GM23248 (cell line): Measurements from ENCODE around the gene TMEM59. TPM values are rescaled to one million over a fixed set of nuclear protein-coding genes. Genes with fewer than 3 reads are reported as not detected.

Source experiments
- DNase-seq: peaks from one replicate; pipeline ENCODE4 v3.0.0-alpha.2; 2015
- H2AFZ ChIP-seq: fragments of 200-600 bp; sonication (generic); 2 replicates; pipeline ENCODE4 v1.6.1; 2016; ENCODE audit warnings: antibody characterized with exemption
- H3F3A ChIP-seq: fragments of 200-600 bp; sonication (generic); 2 replicates; pipeline ENCODE4 v1.6.1; 2016; ENCODE audit warnings: mild to moderate bottlenecking, antibody characterized with exemption, mixed run types; ENCODE audit not compliant: insufficient read depth
- H3K27ac ChIP-seq: fragments of 200-600 bp; sonication (generic); 2 replicates; pipeline ENCODE4 v1.5.1; 2016; ENCODE audit warnings: mild to moderate bottlenecking
- H3K27me3 ChIP-seq: fragments of 200-600 bp; sonication (generic); replicated peaks from 2 replicates; pipeline ENCODE4 v1.6.1; 2016; ENCODE audit warnings: mild to moderate bottlenecking; ENCODE audit not compliant: insufficient read depth
- H3K36me3 ChIP-seq: fragments of 200-600 bp; sonication (generic); 2 replicates; pipeline ENCODE4 v1.6.1; 2016; ENCODE audit warnings: low read depth, mild to moderate bottlenecking
- H3K4me1 ChIP-seq: fragments of 200-600 bp; sonication (generic); 2 replicates; pipeline ENCODE4 v1.6.1; 2016; ENCODE audit warnings: mild to moderate bottlenecking; ENCODE audit not compliant: insufficient read depth
- H3K4me2 ChIP-seq: fragments of 200-600 bp; sonication (generic); one replicate; pipeline ENCODE4 v1.6.1; 2016; ENCODE audit warnings: mild to moderate bottlenecking; ENCODE audit not compliant: unreplicated experiment
- H3K4me3 ChIP-seq: fragments of 200-600 bp; sonication (generic); 2 replicates; pipeline ENCODE4 v1.5.1; 2016; ENCODE audit warnings: mild to moderate bottlenecking
- H3K79me2 ChIP-seq: fragments of 200-600 bp; sonication (generic); 2 replicates; pipeline ENCODE4 v1.6.1; 2016; ENCODE audit warnings: mild to moderate bottlenecking; ENCODE audit not compliant: insufficient read depth
- H3K9ac ChIP-seq: fragments of 200-600 bp; sonication (generic); 2 replicates; pipeline ENCODE4 v1.6.1; 2016; ENCODE audit warnings: mild to moderate bottlenecking
- H3K9me2 ChIP-seq: fragments of 200-600 bp; sonication (generic); 2 replicates; pipeline ENCODE4 v1.6.1; 2016; ENCODE audit warnings: mixed run types, mild to moderate bottlenecking, moderate library complexity; ENCODE audit not compliant: insufficient read depth
- H3K9me3 ChIP-seq: fragments of 200-600 bp; sonication (generic); one replicate; pipeline ENCODE4 v1.6.1; 2017; ENCODE audit warnings: low read depth
- H4K20me1 ChIP-seq: fragments of 200-600 bp; sonication (generic); 2 replicates; pipeline ENCODE4 v1.6.0; 2016; ENCODE audit not compliant: insufficient read depth
- EZH2 ChIP-seq: fragments of 200-600 bp; sonication (generic); IDR thresholded peaks from 2 replicates; pipeline ENCODE4 v1.6.1; 2018; ENCODE audit warnings: antibody characterized with exemption, mild to moderate bottlenecking; ENCODE audit not compliant: insufficient read depth, poor library complexity, severe bottlenecking
- EZH2phosphoT487 ChIP-seq: fragments of 200-600 bp; sonication (generic); IDR thresholded peaks from 2 replicates; pipeline ENCODE4 v1.6.1; 2018; ENCODE audit warnings: antibody characterized with exemption, moderate library complexity, mild to moderate bottlenecking, low read depth; ENCODE audit not compliant: insufficient read depth
- WGBS, 2 experiments: methylation state at CpG; one replicate each; pipeline ENCODE4 v1.1.6; 2015 to 2017; ENCODE audit warnings: low lambda C conversion rate in 2 of 2, low coverage in 1 of 2; ENCODE audit errors: missing lambda C conversion rate in 2 of 2; 5-methylcytosine and 5-hydroxymethylcytosine counted together
- in situ Hi-C: fragments of 300-500 bp; cut with MboI; formaldehyde crosslinking; loops from 2 replicates; pipeline ENCODE4 v1.15.0; 2020
- microRNA-seq: library from miRNA; unstranded; fragments of <30 nt; microRNA quantifications from one replicate; pipeline ENCODE4, GENCODE V29; 2016; ENCODE audit warnings: borderline number of aligned reads
- polyA plus RNA-seq: library from polyadenylated mRNA; unstranded; fragments of >200 nt; fragmentation: Nextera tagmentation; extraction: Ambion mirVana; gene quantifications from 2 replicates; pipeline ENCODE4 v1.2.1, GENCODE V29; 2016
- small RNA-seq: library from RNA; depleted of rRNA; stranded (forward); fragments of <200 nt; gene quantifications from one replicate; pipeline ENCODE3, GENCODE V24; 2014; ENCODE audit warnings: low read depth, low replicate concordance
- total RNA-seq: library from RNA; depleted of rRNA; stranded (reverse); fragments of >200 nt; shearing (Covaris generic); gene quantifications from 2 replicates; pipeline ENCODE4 v1.2.3, GENCODE V29; 2014; rRNA removed

TMEM59 gene
- total and polyA plus RNA-seq, 2 experiments from 2014 or later: 425 to 774 TPM

DNA sequence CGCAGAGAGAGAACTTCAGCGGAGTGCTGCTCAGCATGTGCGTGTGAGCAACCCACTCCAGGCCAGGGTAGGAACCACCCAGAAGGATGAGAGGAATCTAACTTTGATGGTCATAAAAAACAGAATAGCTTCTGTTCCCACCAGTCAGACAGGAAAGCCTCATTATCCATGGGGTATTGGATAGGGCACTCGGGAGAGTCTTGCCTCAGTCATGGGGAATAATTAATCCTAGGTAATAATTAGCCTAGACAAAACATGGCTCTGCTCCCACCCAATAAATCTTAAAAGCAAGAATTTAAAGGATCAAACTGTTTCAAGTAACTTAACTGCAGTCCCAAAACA, 70.3 kb downstream of the TMEM59 start:
- H4K20me1 ChIP-seq: no peaks in the 10 kb centered on the region
- peak overlapping the region; percentile 68 for H3K4me3 ChIP-seq
- no peaks in the 10 kb centered on the region for H3K27me3 ChIP-seq
- 0 out of 2 replicates have a peak, but pooled peaks cover 5% of the 10 kb centered on the region for H3K4me1 ChIP-seq
- DNase-seq: no peak
- H2AFZ ChIP-seq: peak overlapping the region; percentile 96
- TF ChIP-seq EZH2 (no peak), EZH2phosphoT487 (no peak)
- no peaks in the 10 kb centered on the region for H3K79me2 ChIP-seq
- no peaks in the 10 kb centered on the region for H3F3A ChIP-seq
- H3K36me3 ChIP-seq: no peaks in the 10 kb centered on the region
- no peaks in the 10 kb centered on the region for H3K9me3 ChIP-seq
- H3K9me2 ChIP-seq: no peaks in the 10 kb centered on the region
- H3K9ac ChIP-seq: peak overlapping the region; percentile 71
- H3K4me2 ChIP-seq: peak overlapping the region; percentile 90
- in situ Hi-C loops: no loop called here
- peak overlapping the region; percentile 11; the same call in 1 of the 2 replicates for H3K27ac ChIP-seq
- 7% methylated on average over 4 of the region's 4 CpGs for WGBS, 2 experiments

- Histone ChIP-seq H3K27ac (peak overlapping the region; percentile 11), H3K27me3 (no peaks in the 10 kb centered on the region), H3K4me1 (0 out of 2 replicates have a peak, but pooled peaks cover 5% of the 10 kb centered on the region), H3F3A (no peaks in the 10 kb centered on the region), H3K36me3 (no peaks in the 10 kb centered on the region), H4K20me1 (no peaks in the 10 kb centered on the region), H3K9ac (peak overlapping the region; percentile 71), H3K4me3 (peak overlapping the region; percentile 68), H2AFZ (peak overlapping the region; percentile 96), H3K9me2 (no peaks in the 10 kb centered on the region), H3K79me2 (no peaks in the 10 kb centered on the region), H3K9me3 (no peaks in the 10 kb centered on the region), H3K4me2 (peak overlapping the region; percentile 90)
- in situ Hi-C loops: no loop called here
- 32 to 34% methylated on average over 20 of the region's 20 CpGs for WGBS, 2 experiments
- peak; percentile 68 for DNase-seq
- TF ChIP-seq EZH2 (no peak), EZH2phosphoT487 (no peak)
Measured at GRCh38 chr1:53982034-53982762, 70.8 kb downstream of the TMEM59 start.

DNA sequence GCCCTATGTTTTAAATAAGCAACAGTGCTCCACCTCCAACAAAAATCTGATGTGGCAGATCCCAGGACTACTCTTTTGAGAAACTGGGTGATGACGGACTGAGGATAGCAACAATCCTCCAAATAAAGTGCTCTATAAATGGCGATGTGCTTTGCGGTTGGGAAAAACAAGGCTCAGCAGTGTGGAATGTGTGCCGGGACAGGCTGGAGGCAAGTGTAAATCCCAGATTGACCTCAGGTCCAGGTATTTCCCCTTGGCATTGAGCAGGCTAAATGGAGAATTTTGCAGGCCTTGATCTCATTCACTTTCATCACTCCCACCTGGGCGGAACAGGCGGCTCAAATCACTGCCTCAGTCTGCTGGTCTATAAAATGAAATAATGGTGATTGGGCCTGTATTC, 71.8 kb downstream of the TMEM59 start:
- Histone ChIP-seq H3K79me2 (no peaks in the 10 kb centered on the region), H3K27me3 (no peaks in the 10 kb centered on the region), H3F3A (no peaks in the 10 kb centered on the region), H3K36me3 (no peaks in the 10 kb centered on the region), H3K4me1 (0 out of 2 replicates have a peak, but pooled peaks cover 5% of the 10 kb centered on the region), H3K9ac (no peak overlapping the region), H3K27ac (no peak overlapping the region), H3K9me3 (no peaks in the 10 kb centered on the region), H3K9me2 (no peaks in the 10 kb centered on the region), H2AFZ (no peak overlapping the region), H3K4me2 (no peak overlapping the region), H4K20me1 (no peaks in the 10 kb centered on the region), H3K4me3 (no peak overlapping the region)
- DNase-seq: no peak
- in situ Hi-C loops: no loop called here
- TF ChIP-seq EZH2: no peak
- TF ChIP-seq EZH2phosphoT487: no peak
- WGBS, 2 experiments: 99 to 100% methylated on average over 6 of the region's 6 CpGs

GRCh38 chr1:53979712-53980450, 73.1 kb downstream of the TMEM59 start:
- WGBS, 2 experiments: 81% methylated on average over 13 of the region's 13 CpGs
- no peak overlapping the region for H3K9ac ChIP-seq
- no peak overlapping the region for H3K4me3 ChIP-seq
- 0 out of 2 replicates have a peak, but pooled peaks cover 5% of the 10 kb centered on the region for H3K4me1 ChIP-seq
- TF ChIP-seq EZH2phosphoT487: no peak
- no peak for TF ChIP-seq EZH2
- H4K20me1 ChIP-seq: no peaks in the 10 kb centered on the region
- no peaks in the 10 kb centered on the region for H3K79me2 ChIP-seq
- H3K9me2 ChIP-seq: no peaks in the 10 kb centered on the region
- H3K4me2 ChIP-seq: no peak overlapping the region
- no peaks in the 10 kb centered on the region for H3K9me3 ChIP-seq
- no peaks in the 10 kb centered on the region for H3K27me3 ChIP-seq
- H3F3A ChIP-seq: no peaks in the 10 kb centered on the region
- H2AFZ ChIP-seq: no peak overlapping the region
- no peak for DNase-seq
- in situ Hi-C loops: no loop called here
- no peak overlapping the region for H3K27ac ChIP-seq
- no peaks in the 10 kb centered on the region for H3K36me3 ChIP-seq

Small RNA genes lying within 50 kb of the gene (microRNA-seq; reads per million reads assigned to microRNA genes)
- gene MIR4781: 2.0 reads per million

Small RNA genes lying within 50 kb of the gene (small RNA-seq; reads per million reads assigned to genes)
- not detected for gene AL353898.1
- not detected for gene AL353898.2

Other genes with a start within 250 kb of the TMEM59 start
- gene NDC1, start 214.9 kb downstream of the TMEM59 start, total RNA-seq: 20.1 and 23.0 TPM in 2 replicates
- 8.2 and 9.1 TPM in 2 replicates for gene NDC1, start 214.9 kb downstream of the TMEM59 start, polyA plus RNA-seq
- 19.9 and 21.0 TPM in 2 replicates for gene YIPF1, start 163.4 kb downstream of the TMEM59 start, total RNA-seq
- 23.4 and 24.4 TPM in 2 replicates for gene YIPF1, start 163.4 kb downstream of the TMEM59 start, polyA plus RNA-seq
- not detected in 2 replicates for gene DIO1, start 159.0 kb downstream of the TMEM59 start, total RNA-seq
- not detected in 2 replicates for gene DIO1, start 159.0 kb downstream of the TMEM59 start, polyA plus RNA-seq
- gene IFT25, start 107.5 kb downstream of the TMEM59 start, total RNA-seq: 5.3 and 18.4 TPM in 2 replicates
- 62.5 and 65.2 TPM in 2 replicates for gene IFT25, start 107.5 kb downstream of the TMEM59 start, polyA plus RNA-seq
- 41.8 and 42.0 TPM in 2 replicates for gene LRRC42, start 106.9 kb downstream of the TMEM59 start, total RNA-seq
- 44.6 and 46.9 TPM in 2 replicates for gene LRRC42, start 106.9 kb downstream of the TMEM59 start, polyA plus RNA-seq
- gene LDLRAD1, start 35.0 kb downstream of the TMEM59 start, total RNA-seq: not detected in 2 replicates
- not detected in 2 replicates for gene LDLRAD1, start 35.0 kb downstream of the TMEM59 start, polyA plus RNA-seq
- 1.7 and 3.2 TPM in 2 replicates for gene TCEANC2, start 404 bp upstream of the TMEM59 start, total RNA-seq
- gene TCEANC2, start 404 bp upstream of the TMEM59 start, polyA plus RNA-seq: 4.6 and 5.9 TPM in 2 replicates
- gene CDCP2, start 99.8 kb upstream of the TMEM59 start, total RNA-seq: not detected in 2 replicates
- not detected in 2 replicates for gene CDCP2, start 99.8 kb upstream of the TMEM59 start, polyA plus RNA-seq
- gene CYB5RL, start 146.8 kb upstream of the TMEM59 start, total RNA-seq: 2.5 and 4.9 TPM in 2 replicates
- gene CYB5RL, start 146.8 kb upstream of the TMEM59 start, polyA plus RNA-seq: 3.0 and 3.3 TPM in 2 replicates
- 111 and 113 TPM in 2 replicates for gene MRPL37, start 147.0 kb upstream of the TMEM59 start, total RNA-seq
- gene MRPL37, start 147.0 kb upstream of the TMEM59 start, polyA plus RNA-seq: 91.3 and 102 TPM in 2 replicates